Right atrium auricular region (tissue), 2 donors: ENCODE measurements around the gene TPM1. TPM values are rescaled to one million over a fixed set of nuclear protein-coding genes. Genes with fewer than 3 reads are reported as not detected.

ENCODE experiments used
- DNase-seq: peaks from one replicate; pipeline ENCODE4 v3.0.0-alpha.2; 2019; ENCODE audit warnings: low spot score
- H3K27ac ChIP-seq, 2 donors: fragments of 200-600 bp; sonication (generic); 1 replicate in 1 of 2; 2 replicates in 1 of 2; pipeline ENCODE4 v1.5.1; 2016 to 2019
- H3K27me3 ChIP-seq, 2 donors: fragments of 200-600 bp; sonication (generic); one replicate each; pipeline versions ENCODE4 v1.5.1 to v1.6.0; 2017 to 2019
- H3K36me3 ChIP-seq: fragments of 200-600 bp; sonication (generic); one replicate; pipeline ENCODE4 v1.5.1; 2016
- H3K4me1 ChIP-seq, 2 donors: fragments of 200-600 bp; sonication (generic); one replicate each; pipeline versions ENCODE4 v1.5.1 to v1.6.0; 2017 to 2019
- H3K4me3 ChIP-seq, 2 donors: fragments of 200-600 bp; sonication (generic); 1 replicate in 1 of 2; 2 replicates in 1 of 2; pipeline ENCODE4 v1.5.1; 2017 to 2019; ENCODE audit warnings: mild to moderate bottlenecking in 1 of 2, moderate library complexity in 1 of 2
- H3K9me3 ChIP-seq, 2 donors: fragments of 200-600 bp; sonication (generic); one replicate each; pipeline ENCODE4 v1.5.1; 2019
- total RNA-seq, 2 donors: library from RNA; depleted of rRNA; stranded (reverse); fragments of >200 nt; gene quantifications; one replicate each; pipeline ENCODE4 v1.1.0, GENCODE V29; 2016
- TF ChIP-seq, protein P1 (sequence below), 2 donors: fragments of 200-600 bp; sonication (generic); IDR thresholded peaks; one replicate each; pipeline ENCODE4 v1.5.1; 2019; ENCODE audit warnings: antibody characterized with exemption in 2 of 2

Gene TPM1
- total RNA-seq, 2 donors from 2014 or later, result 5,368 to 7,988 TPM

DNA sequence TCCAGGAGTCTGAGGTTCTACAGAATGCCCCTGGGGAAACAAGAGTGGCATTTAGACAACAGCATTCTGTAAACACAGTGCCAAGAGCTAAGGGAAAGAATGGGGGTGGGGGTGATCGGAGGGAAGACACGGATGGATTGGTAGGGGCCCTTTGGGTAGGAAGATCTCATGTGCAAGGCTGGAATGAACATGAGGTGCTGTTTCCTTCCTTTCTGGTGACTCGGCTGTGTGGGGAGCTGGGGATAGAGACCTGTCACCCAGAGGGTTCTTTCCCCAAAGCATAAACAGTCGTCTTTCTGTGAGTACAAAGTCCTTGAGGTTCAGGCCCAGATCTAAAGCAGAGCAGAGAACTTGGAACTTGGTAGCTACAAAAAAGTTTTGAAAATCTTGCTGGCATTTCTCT is 11.7 kb downstream of the TPM1 start:
- Histone ChIP-seq H3K27ac (peak overlapping the region; percentile 95 to 97), H3K4me1 (peaks cover 0 to 99% of the 10 kb centered on the region in 2 donors), H3K4me3 (no peak overlapping the region), H3K36me3 (peaks cover 77% of the 10 kb centered on the region), H3K27me3 (no peaks in the 10 kb centered on the region), H3K9me3 (no peaks in the 10 kb centered on the region)
- DNase-seq, result no peak
- TF ChIP-seq, protein P1, sequence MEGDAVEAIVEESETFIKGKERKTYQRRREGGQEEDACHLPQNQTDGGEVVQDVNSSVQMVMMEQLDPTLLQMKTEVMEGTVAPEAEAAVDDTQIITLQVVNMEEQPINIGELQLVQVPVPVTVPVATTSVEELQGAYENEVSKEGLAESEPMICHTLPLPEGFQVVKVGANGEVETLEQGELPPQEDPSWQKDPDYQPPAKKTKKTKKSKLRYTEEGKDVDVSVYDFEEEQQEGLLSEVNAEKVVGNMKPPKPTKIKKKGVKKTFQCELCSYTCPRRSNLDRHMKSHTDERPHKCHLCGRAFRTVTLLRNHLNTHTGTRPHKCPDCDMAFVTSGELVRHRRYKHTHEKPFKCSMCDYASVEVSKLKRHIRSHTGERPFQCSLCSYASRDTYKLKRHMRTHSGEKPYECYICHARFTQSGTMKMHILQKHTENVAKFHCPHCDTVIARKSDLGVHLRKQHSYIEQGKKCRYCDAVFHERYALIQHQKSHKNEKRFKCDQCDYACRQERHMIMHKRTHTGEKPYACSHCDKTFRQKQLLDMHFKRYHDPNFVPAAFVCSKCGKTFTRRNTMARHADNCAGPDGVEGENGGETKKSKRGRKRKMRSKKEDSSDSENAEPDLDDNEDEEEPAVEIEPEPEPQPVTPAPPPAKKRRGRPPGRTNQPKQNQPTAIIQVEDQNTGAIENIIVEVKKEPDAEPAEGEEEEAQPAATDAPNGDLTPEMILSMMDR (IDR thresholded peaks at IDR 0.05), result no peak

GRCh38 chr15:63054985-63055384 is 12.4 kb downstream of the TPM1 start:
- Histone ChIP-seq H3K27ac (peak overlapping the region; percentile 95 to 97), H3K27me3 (no peaks in the 10 kb centered on the region), H3K4me3 (no peak overlapping the region), H3K9me3 (no peaks in the 10 kb centered on the region), H3K36me3 (peaks cover 77% of the 10 kb centered on the region), H3K4me1 (peaks cover 0 to 99% of the 10 kb centered on the region in 2 donors)
- TF ChIP-seq, protein P1 (IDR thresholded peaks at IDR 0.05), result no peak
- no peak for DNase-seq

DNA sequence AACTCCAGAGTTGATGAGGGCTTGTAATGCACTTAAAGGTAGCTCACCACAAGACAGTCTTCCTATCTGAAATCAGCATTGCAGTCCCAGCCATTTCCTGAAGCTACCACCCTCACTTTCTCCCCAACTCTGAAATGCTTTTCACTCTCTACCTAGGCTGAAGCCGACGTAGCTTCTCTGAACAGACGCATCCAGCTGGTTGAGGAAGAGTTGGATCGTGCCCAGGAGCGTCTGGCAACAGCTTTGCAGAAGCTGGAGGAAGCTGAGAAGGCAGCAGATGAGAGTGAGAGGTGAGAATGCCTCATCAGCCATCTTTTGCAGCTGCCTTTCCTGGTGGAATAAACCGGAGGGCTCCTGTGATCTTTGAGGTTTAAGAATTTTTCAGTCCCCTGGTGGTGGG is 14.3 kb downstream of the TPM1 start:
- TF ChIP-seq, protein P1 (IDR thresholded peaks at IDR 0.05), result no peak
- Histone ChIP-seq H3K27me3 (no peaks in the 10 kb centered on the region), H3K36me3 (peaks cover 90% of the 10 kb centered on the region), H3K4me1 (peaks cover 0 to 99% of the 10 kb centered on the region in 2 donors), H3K4me3 (no peak overlapping the region), H3K9me3 (no peaks in the 10 kb centered on the region), H3K27ac (peak overlapping the region; percentile 95 to 97)
- no peak for DNase-seq

DNA sequence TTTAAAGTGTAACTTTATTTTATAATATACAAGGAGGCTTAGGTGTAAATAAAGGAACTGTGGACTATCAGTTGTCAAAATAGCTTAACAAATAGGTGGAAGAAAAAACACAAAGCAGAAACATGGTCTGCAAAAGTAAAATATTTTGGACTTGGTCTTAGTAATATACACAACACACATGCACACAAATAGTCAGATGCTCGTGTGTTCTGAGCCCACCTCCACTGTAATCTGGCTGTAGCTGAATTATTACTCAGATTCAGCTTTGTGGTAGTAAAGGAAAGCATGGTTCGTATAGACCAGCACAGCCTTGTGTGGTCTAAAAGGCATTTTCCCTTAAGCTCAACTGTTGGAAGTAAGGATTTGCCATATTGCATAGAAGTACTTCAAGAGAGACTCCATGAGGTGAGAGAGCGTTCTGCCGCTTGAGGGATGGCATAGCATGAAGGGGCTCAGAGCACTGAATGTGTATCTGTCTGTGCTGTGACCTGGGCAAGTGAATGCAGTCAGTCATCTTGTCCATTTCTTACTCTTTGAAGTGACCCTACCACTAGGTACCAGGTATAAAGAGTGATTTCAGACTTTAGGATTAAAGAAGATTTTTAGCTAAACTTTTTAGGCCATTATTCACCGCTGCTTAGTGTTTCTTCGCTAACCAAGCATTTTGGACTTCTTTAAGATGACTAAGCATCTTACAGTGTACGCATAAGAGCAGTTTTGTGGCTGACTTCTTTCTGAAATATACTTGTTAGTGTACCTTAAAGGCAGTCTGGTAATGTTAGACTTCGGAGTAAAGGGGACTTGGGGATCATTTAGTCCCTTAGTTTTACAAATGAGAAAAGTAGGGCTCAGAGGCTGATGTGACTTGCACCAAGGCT is 15.2 kb downstream of the TPM1 start:
- Histone ChIP-seq H3K4me3 (no peak overlapping the region), H3K4me1 (peaks cover 0 to 99% of the 10 kb centered on the region in 2 donors)

GRCh38 chr15:63059075-63059474 is 16.5 kb downstream of the TPM1 start:
- peak overlapping the region; percentile 31 to 50 for H3K27ac ChIP-seq
- H3K36me3 ChIP-seq, result peaks cover 94% of the 10 kb centered on the region
- no peak for DNase-seq
- no peaks in the 10 kb centered on the region for H3K9me3 ChIP-seq
- H3K27me3 ChIP-seq, result no peaks in the 10 kb centered on the region
- TF ChIP-seq, protein P1 (IDR thresholded peaks at IDR 0.05), result no peak
- peaks cover 0 to 99% of the 10 kb centered on the region in 2 donors for H3K4me1 ChIP-seq
- no peak overlapping the region for H3K4me3 ChIP-seq

More for the DNA sequence above, 15.2 kb downstream of the TPM1 start:
- TF ChIP-seq, protein P1 (IDR thresholded peaks at IDR 0.05), result no peak
- H3K27ac ChIP-seq, result peak overlapping the region in 1 of 2 donors; percentile 97
- no peaks in the 10 kb centered on the region for H3K9me3 ChIP-seq
- no peak for DNase-seq
- H3K36me3 ChIP-seq, result peaks cover 90% of the 10 kb centered on the region
- no peaks in the 10 kb centered on the region for H3K27me3 ChIP-seq
